Ascending aorta (tissue), 2 donors: ENCODE measurements around the gene PALD1. TPM values are rescaled to one million over a fixed set of nuclear protein-coding genes. Genes with fewer than 3 reads are reported as not detected.

Experiments
- DNase-seq, 2 donors: peaks; one replicate each; pipeline ENCODE4 v3.0.0-alpha.2; 2019; ENCODE audit warnings: low spot score in 2 of 2
- H3K27ac ChIP-seq, 2 donors: fragments of 200-600 bp; sonication (generic); one replicate each; pipeline ENCODE4 v1.5.1; 2016 to 2017; ENCODE audit warnings: mild to moderate bottlenecking in 1 of 2
- H3K27me3 ChIP-seq: fragments of 200-600 bp; sonication (generic); one replicate; pipeline ENCODE4 v1.5.1; 2017
- H3K36me3 ChIP-seq, 2 donors: fragments of 200-600 bp; sonication (generic); one replicate each; pipeline ENCODE4 v1.5.1; 2016
- H3K4me1 ChIP-seq, 2 donors: fragments of 200-600 bp; sonication (generic); one replicate each; pipeline ENCODE4 v1.5.1; 2016 to 2017; ENCODE audit warnings: mild to moderate bottlenecking in 1 of 2
- H3K4me3 ChIP-seq, 2 donors: fragments of 200-600 bp; sonication (generic); one replicate each; pipeline ENCODE4 v1.5.1; 2016 to 2017; ENCODE audit warnings: mild to moderate bottlenecking in 1 of 2
- H3K9me3 ChIP-seq, 2 donors: fragments of 200-600 bp; sonication (generic); one replicate each; pipeline ENCODE4 v1.5.1; 2016
- intact Hi-C: fragments of 100-400 bp; cut with DNase I; formaldehyde crosslinking; loops from one replicate; pipeline ENCODE4 v1.15.1; 2023
- total RNA-seq: library from RNA; depleted of rRNA; stranded (reverse); fragments of >200 nt; gene quantifications from one replicate; pipeline ENCODE4 v1.1.0, GENCODE V29; 2016
- TF ChIP-seq, protein P1 (sequence below), 3 experiments: fragments of 200-600 bp in 2 of 3; fragments of 450-650 bp in 1 of 3; sonication (generic) in 2 of 3; IDR thresholded peaks; one replicate each; pipeline ENCODE4 v1.5.1; 2016 to 2019; ENCODE audit warnings: antibody characterized with exemption in 3 of 3, mild to moderate bottlenecking in 1 of 3, moderate library complexity in 1 of 3

PALD1 gene
- total RNA-seq, 1 donor from 2014 or later, result 21.7 TPM

DNA sequence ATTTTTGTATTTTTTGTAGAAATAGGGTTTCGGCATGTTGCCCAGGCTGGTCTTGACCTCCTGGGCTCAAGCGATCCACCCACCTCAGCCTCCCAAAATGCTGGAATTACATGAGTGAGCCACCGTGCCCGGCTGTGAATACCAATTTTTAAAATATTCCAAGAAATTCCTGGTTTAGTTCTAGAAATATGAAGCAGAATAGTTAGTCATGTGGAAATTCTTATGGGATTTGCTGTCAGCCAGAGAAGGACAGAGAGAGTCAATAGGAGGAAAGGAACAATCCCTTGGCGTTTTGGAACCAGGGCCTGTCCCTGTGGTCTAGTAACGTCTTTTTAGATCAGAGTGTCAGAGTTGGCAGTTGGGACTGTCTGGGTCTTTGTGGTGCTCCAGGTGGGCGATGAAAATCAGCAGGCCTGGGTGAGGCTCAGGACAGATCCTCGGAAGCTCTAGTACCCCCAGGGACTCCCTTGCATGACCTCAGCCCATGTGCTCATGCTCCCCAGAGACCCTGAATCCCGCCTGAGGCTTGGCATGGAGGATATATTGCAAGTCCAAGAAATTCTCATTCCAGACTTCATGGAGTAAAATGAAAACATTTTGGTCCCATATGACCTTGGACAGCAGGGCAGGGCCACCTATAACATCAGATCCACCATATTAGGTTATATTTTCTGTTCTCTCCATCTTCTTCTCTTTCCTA, 44.8 kb upstream of the PALD1 start:
- TF ChIP-seq, protein P1, sequence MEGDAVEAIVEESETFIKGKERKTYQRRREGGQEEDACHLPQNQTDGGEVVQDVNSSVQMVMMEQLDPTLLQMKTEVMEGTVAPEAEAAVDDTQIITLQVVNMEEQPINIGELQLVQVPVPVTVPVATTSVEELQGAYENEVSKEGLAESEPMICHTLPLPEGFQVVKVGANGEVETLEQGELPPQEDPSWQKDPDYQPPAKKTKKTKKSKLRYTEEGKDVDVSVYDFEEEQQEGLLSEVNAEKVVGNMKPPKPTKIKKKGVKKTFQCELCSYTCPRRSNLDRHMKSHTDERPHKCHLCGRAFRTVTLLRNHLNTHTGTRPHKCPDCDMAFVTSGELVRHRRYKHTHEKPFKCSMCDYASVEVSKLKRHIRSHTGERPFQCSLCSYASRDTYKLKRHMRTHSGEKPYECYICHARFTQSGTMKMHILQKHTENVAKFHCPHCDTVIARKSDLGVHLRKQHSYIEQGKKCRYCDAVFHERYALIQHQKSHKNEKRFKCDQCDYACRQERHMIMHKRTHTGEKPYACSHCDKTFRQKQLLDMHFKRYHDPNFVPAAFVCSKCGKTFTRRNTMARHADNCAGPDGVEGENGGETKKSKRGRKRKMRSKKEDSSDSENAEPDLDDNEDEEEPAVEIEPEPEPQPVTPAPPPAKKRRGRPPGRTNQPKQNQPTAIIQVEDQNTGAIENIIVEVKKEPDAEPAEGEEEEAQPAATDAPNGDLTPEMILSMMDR (IDR thresholded peaks at IDR 0.05), result no peak
- Histone ChIP-seq H3K27ac (peak overlapping the region; percentile 57 to 84), H3K4me3 (no peak overlapping the region), H3K27me3 (no peaks in the 10 kb centered on the region), H3K36me3 (peaks cover 5 to 10% of the 10 kb centered on the region in 2 donors), H3K9me3 (no peaks in the 10 kb centered on the region), H3K4me1 (peaks cover 6 to 23% of the 10 kb centered on the region in 2 donors)
- peak in 1 of 2 donors; percentile 71 for DNase-seq
- intact Hi-C loops, result loop anchor here (2.0 kb wide), 1 partner anchor 29 kb away; the partner anchor contains the start of gene EIF4EBP2

DNA sequence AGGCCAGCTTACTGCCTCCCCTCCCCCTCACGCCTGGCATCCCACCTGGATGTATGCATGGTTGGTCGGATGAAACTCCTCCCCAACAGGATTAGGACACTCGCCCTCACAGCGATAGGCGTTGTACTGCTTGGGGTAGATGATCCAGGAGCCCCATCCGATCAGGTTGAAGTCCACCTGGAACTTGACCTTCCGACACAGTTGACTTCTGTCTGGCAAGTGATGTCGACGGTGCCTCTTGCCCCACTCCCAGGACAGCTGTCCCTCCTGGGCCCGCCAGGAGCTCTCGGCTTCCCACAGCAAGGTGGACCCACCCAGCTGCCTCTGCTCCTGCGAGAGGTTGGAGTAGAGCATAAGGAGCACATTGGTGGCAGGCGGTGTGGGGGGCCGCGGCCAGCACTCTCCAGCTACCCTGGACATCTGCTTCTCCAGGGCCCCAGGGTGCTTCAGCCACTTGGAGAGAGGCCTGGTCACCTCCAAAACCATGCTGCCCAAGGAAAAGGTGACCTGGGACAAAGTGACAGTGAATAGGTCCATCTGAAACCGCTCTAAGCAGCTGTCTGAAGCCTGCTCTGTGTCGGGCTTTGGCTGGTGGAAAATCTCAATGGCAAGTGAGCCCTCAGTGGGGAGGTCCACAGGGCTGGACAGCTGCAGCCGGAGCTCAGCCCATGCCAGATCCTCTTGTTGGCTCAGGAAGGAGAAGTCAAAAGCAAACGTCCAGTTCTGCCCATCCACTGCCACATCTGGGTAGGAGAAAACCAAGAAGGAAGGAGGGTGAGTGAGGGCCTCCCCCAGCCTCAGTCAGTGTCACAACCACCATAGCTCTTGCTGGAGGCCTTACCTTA, 43.1 kb upstream of the PALD1 start:
- TF ChIP-seq, protein P1 (IDR thresholded peaks at IDR 0.05), result no peak
- intact Hi-C loops, result loop anchor here (2.0 kb wide), 1 partner anchor 31 kb away; the partner anchor contains the start of gene EIF4EBP2
- no peak for DNase-seq
- H3K27ac ChIP-seq, result no peak overlapping the region
- H3K9me3 ChIP-seq, result no peaks in the 10 kb centered on the region
- H3K27me3 ChIP-seq, result peaks cover 6% of the 10 kb centered on the region
- peaks cover 6 to 17% of the 10 kb centered on the region in 2 donors for H3K4me1 ChIP-seq
- H3K36me3 ChIP-seq, result peaks cover 2% of the 10 kb centered on the region in 2 donors
- no peak overlapping the region for H3K4me3 ChIP-seq

DNA sequence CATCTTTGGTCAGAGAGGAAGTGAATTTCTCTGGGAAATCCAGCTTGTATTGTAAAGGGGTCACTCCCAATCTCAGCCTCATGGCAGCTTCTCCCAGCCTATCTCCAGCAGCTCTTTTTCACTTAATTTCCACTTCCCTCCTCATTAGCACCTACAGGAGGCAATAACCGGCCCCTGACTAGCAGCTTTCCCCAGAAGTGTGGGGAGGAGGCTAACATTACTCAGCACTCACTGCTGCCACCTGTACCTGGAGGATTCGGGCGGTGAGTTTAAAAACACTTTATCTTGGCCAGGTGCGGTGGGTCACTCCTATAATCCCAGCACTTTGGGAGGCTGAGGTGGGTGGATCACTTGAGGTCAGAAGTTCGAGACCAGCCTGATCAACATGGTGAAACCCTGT, 40.8 kb upstream of the PALD1 start:
- no peak overlapping the region for H3K4me3 ChIP-seq
- no peak for DNase-seq
- H3K4me1 ChIP-seq, result peaks cover 11 to 18% of the 10 kb centered on the region in 2 donors
- H3K27me3 ChIP-seq, result peaks cover 8% of the 10 kb centered on the region
- TF ChIP-seq, protein P1 (IDR thresholded peaks at IDR 0.05), result no peak
- peaks cover 2% of the 10 kb centered on the region in 2 donors for H3K36me3 ChIP-seq
- no peaks in the 10 kb centered on the region for H3K9me3 ChIP-seq
- intact Hi-C loops, result no loop called here
- H3K27ac ChIP-seq, result no peak overlapping the region

DNA sequence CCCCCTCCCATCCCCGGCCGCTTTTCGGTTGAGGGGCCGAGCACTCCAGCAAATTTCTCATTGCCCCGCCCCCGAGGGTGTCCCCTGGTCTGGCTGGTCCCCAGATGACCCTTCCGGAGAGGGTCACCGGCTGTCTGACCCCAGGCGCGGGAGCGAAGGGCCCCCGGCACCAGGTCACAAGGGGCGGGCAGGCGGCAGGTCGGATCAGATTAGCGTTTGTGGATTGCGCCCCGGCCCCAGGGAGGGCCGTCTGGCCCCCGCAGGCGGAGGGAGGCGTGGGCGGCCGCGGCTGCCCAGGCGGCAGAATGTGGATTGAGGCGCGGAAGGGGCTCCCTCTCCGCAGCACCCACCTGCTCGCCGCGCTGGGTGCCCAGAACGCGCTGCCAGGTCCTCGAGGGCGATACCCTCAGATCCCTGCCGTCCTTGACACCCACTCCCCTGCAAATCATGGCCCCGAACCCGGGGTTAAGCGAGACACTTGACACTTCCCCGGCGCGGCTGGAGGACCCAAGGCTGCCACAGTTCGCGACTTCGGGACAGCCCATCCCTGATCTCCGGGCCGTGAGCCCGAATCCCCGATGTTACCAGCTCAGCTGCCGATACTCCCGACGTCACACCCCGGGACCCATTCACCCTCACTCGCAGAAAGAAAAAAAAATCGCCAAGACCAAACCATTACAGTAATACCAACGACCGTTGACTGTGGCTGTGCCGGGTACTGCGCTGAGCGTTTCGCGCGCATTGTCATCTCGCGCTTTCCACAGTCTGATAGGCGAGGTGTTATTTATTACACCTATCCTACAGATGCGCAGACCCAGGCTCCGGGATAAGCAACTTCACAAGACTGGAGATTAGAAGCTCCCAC, 38.0 kb upstream of the PALD1 start:
- TF ChIP-seq, protein P1 (IDR thresholded peaks at IDR 0.05), result no peak
- Histone ChIP-seq H3K27me3 (peaks cover 8% of the 10 kb centered on the region), H3K9me3 (no peaks in the 10 kb centered on the region), H3K36me3 (peaks cover under 1 to 2% of the 10 kb centered on the region in 2 donors), H3K27ac (no peak overlapping the region), H3K4me3 (peak overlapping the region; percentile 23 to 45), H3K4me1 (peaks cover 11 to 13% of the 10 kb centered on the region in 2 donors)
- intact Hi-C loops, result no loop called here
- DNase-seq, result no peak
